GM12878 (cell line): ENCODE results near the gene NFKBIA. TPM values are rescaled to one million over a fixed set of nuclear protein-coding genes. Genes with fewer than 3 reads are reported as not detected.

ENCODE experiments used
- ATAC-seq: fragments of 200-7000 bp; cut with Tn5 transposase; 3 replicates; pipeline ENCODE4 v1.9.1; 2020; ENCODE audit warnings: mild to moderate bottlenecking, moderate library complexity
- BruUV-seq: library from RNA; stranded (reverse); fragments of 400-500 nt; replicated peaks from 2 replicates; lab custom pipeline; 2021; lab: Mats Ljungman, UMichigan
- CTCF ChIA-PET: fragments of 300-600 bp; sonication (Branson Sonifier 250); formaldehyde crosslinking; extraction: SDS; loops from one replicate; lab custom pipeline; 2021; ENCODE audit warnings: inconsistent platforms; lab: Yijun Ruan, JAX
- POLR2A ChIA-PET: fragments of 350-600 bp; formaldehyde crosslinking; extraction: SDS; loops from one replicate; lab custom pipeline; 2021; ENCODE audit warnings: inconsistent platforms; lab: Charles Lee
- RAD21 ChIA-PET: fragments of 300-600 bp; sonication (Branson Sonifier 250); formaldehyde crosslinking; loops from one replicate; lab custom pipeline; 2023; ENCODE audit warnings: antibody characterized with exemption; ENCODE audit not compliant: unreplicated experiment; lab: Charles Lee
- SMC1A ChIA-PET: fragments of 300-600 bp; sonication (Branson Sonifier 250); formaldehyde crosslinking; loops from one replicate; lab custom pipeline; 2023; ENCODE audit not compliant: unreplicated experiment, uncharacterized antibody; lab: Charles Lee
- DNase-seq: peaks from one replicate; pipeline ENCODE4 v3.0.0-alpha.2; 2011; ENCODE audit warnings: low read depth, low spot score
- FAIRE-seq: peaks from 3 replicates; lab custom pipeline; 2011; peaks lifted over from hg19 to GRCh38; lab: Jason Lieb, UNC
- H2AFZ ChIP-seq: 2 replicates; pipeline ENCODE4 v1.6.0; 2011; ENCODE audit warnings: low read depth, low read length, control low read depth; ENCODE audit not compliant: control insufficient read depth
- H3K27ac ChIP-seq: 2 replicates; pipeline ENCODE4 v1.5.1; 2011; ENCODE audit warnings: control low read depth; ENCODE audit not compliant: control insufficient read depth, insufficient read depth
- H3K27me3 ChIP-seq, 2 experiments: replicated peaks in 1 of 2; 2 replicates each; pipeline versions ENCODE4 v1.6.0 to v1.6.1; 2011; ENCODE audit warnings: low read length in 1 of 2; ENCODE audit not compliant: control insufficient read depth in 2 of 2, insufficient read depth in 2 of 2
- H3K36me3 ChIP-seq, 2 experiments: 2 replicates each; pipeline ENCODE4 v1.5.1; 2011; ENCODE audit warnings: low read length in 1 of 2; ENCODE audit not compliant: control insufficient read depth in 2 of 2, insufficient read depth in 2 of 2
- H3K4me1 ChIP-seq: 2 replicates; pipeline ENCODE4 v1.6.1; 2011; ENCODE audit warnings: mild to moderate bottlenecking, low read length, moderate library complexity, mixed read lengths; ENCODE audit not compliant: control insufficient read depth, insufficient read depth
- H3K4me2 ChIP-seq: 2 replicates; pipeline ENCODE4 v1.6.0; 2011; ENCODE audit warnings: control low read depth; ENCODE audit not compliant: control insufficient read depth, insufficient read depth
- H3K4me3 ChIP-seq: fragments of 200-600 bp; sonication (generic); 2 replicates; pipeline ENCODE4 v1.5.1; 2016
- H3K79me2 ChIP-seq: 2 replicates; pipeline ENCODE4 v1.6.0; 2011; ENCODE audit warnings: low read length; ENCODE audit not compliant: control insufficient read depth, insufficient read depth
- H3K9ac ChIP-seq: 2 replicates; pipeline ENCODE4 v1.8.0; 2011; ENCODE audit warnings: low read length, control low read depth, mixed read lengths; ENCODE audit not compliant: control insufficient read depth, insufficient read depth
- H3K9me3 ChIP-seq: replicated peaks from 3 replicates; pipeline ENCODE4 v1.5.1; 2011; ENCODE audit warnings: mild to moderate bottlenecking, low read length; ENCODE audit not compliant: control insufficient read depth, insufficient read depth
- H4K20me1 ChIP-seq: 2 replicates; pipeline ENCODE4 v1.6.0; 2011; ENCODE audit not compliant: control insufficient read depth, insufficient read depth
- ATF2 ChIP-seq: IDR thresholded peaks from 2 replicates; pipeline ENCODE4 v1.6.1; 2012; ENCODE audit warnings: low read length, inconsistent platforms
- ESRRA ChIP-seq: IDR thresholded peaks from 2 replicates; pipeline ENCODE4 v1.6.1; 2012; ENCODE audit warnings: mild to moderate bottlenecking, low read length, improper control_type of control experiment
- EZH2 ChIP-seq: IDR thresholded peaks from 2 replicates; pipeline ENCODE4 v1.6.1; 2012; ENCODE audit warnings: low read depth, mild to moderate bottlenecking, control low read depth, inconsistent platforms, low read length, borderline replicate concordance; ENCODE audit not compliant: control insufficient read depth
- FOXM1 ChIP-seq: IDR thresholded peaks from 2 replicates; pipeline ENCODE4 v1.6.1; 2012; ENCODE audit warnings: low read depth, mild to moderate bottlenecking, inconsistent platforms, low read length, moderate library complexity
- HDAC6 ChIP-seq: fragments of 200-600 bp; sonication (generic); IDR thresholded peaks from one replicate; pipeline ENCODE4 v1.8.0; 2017; ENCODE audit warnings: antibody characterized with exemption; ENCODE audit not compliant: unreplicated experiment
- JUNB ChIP-seq: IDR thresholded peaks from 2 replicates; pipeline ENCODE4 v1.6.1; 2016; ENCODE audit warnings: antibody characterized with exemption, mild to moderate bottlenecking
- JUND ChIP-seq: IDR thresholded peaks from 2 replicates; pipeline ENCODE4 v1.6.1; 2012; ENCODE audit warnings: low read depth, mild to moderate bottlenecking, low read length, improper control_type of control experiment, moderate library complexity
- KLF5 ChIP-seq: fragments of 450-650 bp; IDR thresholded peaks from 2 replicates; pipeline ENCODE4 v1.6.1; 2014; ENCODE audit warnings: mild to moderate bottlenecking; ENCODE audit not compliant: partially characterized antibody
- POU2F2 ChIP-seq: IDR thresholded peaks from 3 replicates; pipeline ENCODE4 v1.6.1; 2011; ENCODE audit warnings: low read depth, mild to moderate bottlenecking, low read length, borderline replicate concordance
- SMAD1 ChIP-seq: fragments of 450-650 bp; IDR thresholded peaks from 2 replicates; pipeline ENCODE4 v1.6.1; 2018; ENCODE audit warnings: mild to moderate bottlenecking, low read depth; ENCODE audit not compliant: partially characterized antibody
- TBL1XR1 ChIP-seq: IDR thresholded peaks from 2 replicates; pipeline ENCODE4 v1.6.1; 2012; ENCODE audit warnings: low read depth, low read length, improper control_type of control experiment
- USF2 ChIP-seq: IDR thresholded peaks from 2 replicates; pipeline ENCODE4 v1.6.1; 2011; ENCODE audit warnings: low read depth, low read length, improper control_type of control experiment, borderline replicate concordance
- YY1 ChIP-seq: IDR thresholded peaks from 2 replicates; pipeline ENCODE4 v1.6.1; 2011; ENCODE audit warnings: low read depth, mild to moderate bottlenecking, low read length
- ZBED1 ChIP-seq: IDR thresholded peaks from 2 replicates; pipeline ENCODE4 v1.6.1; 2016; ENCODE audit warnings: borderline replicate concordance
- ZNF274 ChIP-seq: IDR thresholded peaks from one replicate; pipeline ENCODE4 v1.8.0; 2011; ENCODE audit not compliant: insufficient read length, insufficient read depth
- WGBS: methylation state at CpG from one replicate; pipeline ENCODE4 v1.1.6; 2016; ENCODE audit warnings: low lambda C conversion rate; ENCODE audit not compliant: insufficient replicate concordance, insufficient coverage; ENCODE audit errors: missing lambda C conversion rate; 5-methylcytosine and 5-hydroxymethylcytosine counted together
- in situ Hi-C: fragments of 300-500 bp; cut with MboI; formaldehyde crosslinking; loops from 9 replicates; pipeline ENCODE4 v1.14.3; 2018; ENCODE audit warnings: mixed read lengths
- intact Hi-C: fragments of 100-400 bp; cut with micrococcal nuclease; formaldehyde crosslinking; loops from one replicate; pipeline ENCODE4 v1.14.2; 2022; ENCODE audit not compliant: unreplicated experiment
- polyA plus RNA-seq, 11 experiments: library from polyadenylated mRNA; depleted of rRNA in 4 of 11; unstranded in 6 of 11; stranded (reverse) in 5 of 11; fragments of >200 nt; fragmentation: Nextera tagmentation in 4 of 11; fragmentation: Illumina TruSeq in 1 of 11; extraction: Ambion mirVana in 4 of 11; extraction: Trizol in 1 of 11; gene quantifications; 1 replicate in 1 of 11; 2 replicates in 10 of 11; pipeline versions ENCODE4 v1.2.1 to v1.2.3, GENCODE V29; 2011 to 2016; ENCODE audit warnings: inconsistent platforms in 2 of 11, missing spikeins in 2 of 11, low read depth in 1 of 11
- total RNA-seq, 4 experiments: library from RNA; depleted of rRNA in 3 of 4; stranded (reverse); fragments of >200 nt in 3 of 4; fragmentation: Illumina TruSeq in 1 of 4; extraction: Trizol in 1 of 4; gene quantifications; 2 replicates each; pipeline versions ENCODE4 v1.2.1 to v1.2.3, GENCODE V29; 2013 to 2021

The NFKBIA gene
- total and polyA plus RNA-seq, 10 of the 15 experiments (the other 5 are each of a cell fraction or from before 2014, with no cell fraction given) = 123 to 419 (median 267) TPM

- ATAC-seq (no peak), DNase-seq (no peak), FAIRE-seq (no peak)
- ChIA-PET POLR2A (interaction anchor here (0.6 to 2.8 kb wide), 5 partner anchors 14 to 1767 kb away, joined by 3 to 9 read pairs (median 7); partner anchors contain the start of genes NFKBIA and PSMA6), RAD21 (interaction anchor here (0.9 to 5.2 kb wide), 7 partner anchors 9 to 138 kb away, joined by 3 to 32 read pairs (median 3); partner anchors contain the start of genes NFKBIA and PSMA6), CTCF (interaction anchor here (1.0 to 1.4 kb wide), 2 partner anchors 9 to 55 kb away, joined by 3 to 4 read pairs; no protein-coding TSS in a partner anchor), SMC1A (interaction anchor here (0.8 to 2.3 kb wide), 3 partner anchors 25 to 83 kb away, joined by 4 to 7 read pairs (median 6); no protein-coding TSS in a partner anchor)
- no peaks in the 10 kb centered on the region for H4K20me1 ChIP-seq
- no peaks in the 10 kb centered on the region; a peak in 1 of 4 replicates for H3K36me3 ChIP-seq
- BruUV-seq = no TSS peak
- H3K9me3 ChIP-seq = peaks cover 3% of the 10 kb centered on the region; the same call in 2 of the 3 replicates
- H3K27me3 ChIP-seq = no peaks in the 10 kb centered on the region
- TF ChIP-seq ESRRA (no peak), POU2F2 (no peak)
- H3K79me2 ChIP-seq = no peaks in the 10 kb centered on the region
- H3K9ac ChIP-seq = peak overlapping the region; percentile 36; the same call in 1 of the 2 replicates
- in situ Hi-C loops (no loop called here), intact Hi-C loops (no loop called here)
- H3K4me2 ChIP-seq = peak overlapping the region; percentile 76
- H3K27ac ChIP-seq = peak overlapping the region; percentile 68
- no peak overlapping the region for H3K4me3 ChIP-seq
- H3K4me1 ChIP-seq = peaks cover 41% of the 10 kb centered on the region
- 99% methylated on average over 5 of the region's 5 CpGs for WGBS
- peak overlapping the region; percentile 40 for H2AFZ ChIP-seq
Measured at GRCh38 chr14:35367056-35367372, 37.5 kb downstream of the NFKBIA start.

GRCh38 chr14:35366521-35366976 is 38.0 kb downstream of the NFKBIA start:
- in situ Hi-C loops (no loop called here), intact Hi-C loops (no loop called here)
- H3K4me3 ChIP-seq = no peak overlapping the region
- no peak for DNase-seq
- BruUV-seq = no TSS peak
- ATAC-seq = no peak
- 87% methylated on average over 8 of the region's 8 CpGs for WGBS
- ChIA-PET SMC1A (interaction anchor here (0.8 to 2.3 kb wide), 4 partner anchors 26 to 82 kb away, joined by 4 to 7 read pairs (median 6); no protein-coding TSS in a partner anchor), RAD21 (interaction anchor here (1.2 to 5.2 kb wide), 5 partner anchors 9 to 137 kb away, joined by 3 to 32 read pairs (median 6); partner anchors contain the start of genes NFKBIA and PSMA6), POLR2A (interaction anchor here (2.8 kb wide), 1 partner anchor 74 kb away, joined by 9 read pairs; the partner anchor contains the start of gene PSMA6), CTCF (interaction anchor here (1.0 kb wide), 1 partner anchor 9 kb away, joined by 3 read pairs; no protein-coding TSS in a partner anchor)
- no peaks in the 10 kb centered on the region for H4K20me1 ChIP-seq
- H3K9me3 ChIP-seq = peaks cover 3% of the 10 kb centered on the region; the same call in 2 of the 3 replicates
- H3K27me3 ChIP-seq = no peaks in the 10 kb centered on the region
- H2AFZ ChIP-seq = no peak overlapping the region
- no peak overlapping the region for H3K27ac ChIP-seq
- no peaks in the 10 kb centered on the region for H3K79me2 ChIP-seq
- H3K4me2 ChIP-seq = no peak overlapping the region; the same call in 1 of the 2 replicates
- peaks cover 41% of the 10 kb centered on the region for H3K4me1 ChIP-seq
- H3K36me3 ChIP-seq = no peaks in the 10 kb centered on the region; a peak in 1 of 4 replicates
- FAIRE-seq = no peak
- H3K9ac ChIP-seq = no peak overlapping the region
- no peak for TF ChIP-seq FOXM1
- no peak for TF ChIP-seq YY1
- TF ChIP-seq JUND = no peak
- TF ChIP-seq ATF2 = no peak
- TF ChIP-seq JUNB = no peak
- TF ChIP-seq USF2 = no peak
- no peak for TF ChIP-seq EZH2
- TF ChIP-seq ZBED1 = no peak
- TF ChIP-seq TBL1XR1 = no peak
- no peak for TF ChIP-seq SMAD1
- no peak for TF ChIP-seq HDAC6
- no peak for TF ChIP-seq KLF5
- TF ChIP-seq ZNF274 = no peak
